Superior temporal gyrus (tissue), 1 donor: ENCODE results near the gene LIG3.
A peak's percentile ranks its signal among the peaks of the same experiment; 100 is the strongest.
"Not testable (repeated sequence)": the region's sequence is repeated elsewhere in the genome, so short reads cannot be mapped to it uniquely, and the experiment has no call there.

Source experiments
- DNase-seq: peaks from one replicate; pipeline ENCODE4 v3.0.0-alpha.2; 2016; ENCODE audit errors: extremely low spot score

LIG3 gene

GRCh38 chr17:35041390-35041789 is 61.1 kb downstream of the LIG3 start:
- no peak for DNase-seq

GRCh38 chr17:35044181-35044580 is 63.9 kb downstream of the LIG3 start:
- no peak for DNase-seq

GRCh38 chr17:35045458-35045979 is 65.2 kb downstream of the LIG3 start:
- not testable (repeated sequence) for DNase-seq

DNA sequence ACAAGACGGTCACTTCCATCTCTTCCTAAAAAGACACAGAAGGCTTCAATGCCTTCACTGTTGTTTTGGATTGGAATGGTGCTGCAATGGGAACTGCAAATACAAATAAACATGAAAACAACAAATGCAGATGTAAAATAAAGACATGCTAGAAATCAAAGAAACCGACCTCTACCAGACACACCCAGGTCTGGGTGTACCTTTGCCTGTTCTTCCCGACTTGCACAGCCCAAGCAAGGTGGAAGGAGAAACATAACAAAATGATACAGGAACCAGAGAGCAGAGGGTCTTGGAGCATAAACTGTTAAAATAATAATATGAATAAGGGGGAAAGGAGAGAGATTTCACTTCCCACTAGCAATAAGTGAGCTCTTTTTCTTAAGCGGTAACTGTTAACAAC is 65.9 kb downstream of the LIG3 start:
- no peak for DNase-seq

- DNase-seq: peak; percentile 61
These were observed 66.5 kb downstream of the LIG3 start for GRCh38 chr17:35046740-35047283.

- no peak for DNase-seq
These were observed 68.5 kb downstream of the LIG3 start for GRCh38 chr17:35048685-35049379.

GRCh38 chr17:35050170-35050569 is 69.9 kb downstream of the LIG3 start:
- no peak for DNase-seq

- no peak for DNase-seq
These were observed 70.9 kb downstream of the LIG3 start for GRCh38 chr17:35051183-35051578.

GRCh38 chr17:35051579-35052240 is 71.4 kb downstream of the LIG3 start:
- no peak for DNase-seq

DNA sequence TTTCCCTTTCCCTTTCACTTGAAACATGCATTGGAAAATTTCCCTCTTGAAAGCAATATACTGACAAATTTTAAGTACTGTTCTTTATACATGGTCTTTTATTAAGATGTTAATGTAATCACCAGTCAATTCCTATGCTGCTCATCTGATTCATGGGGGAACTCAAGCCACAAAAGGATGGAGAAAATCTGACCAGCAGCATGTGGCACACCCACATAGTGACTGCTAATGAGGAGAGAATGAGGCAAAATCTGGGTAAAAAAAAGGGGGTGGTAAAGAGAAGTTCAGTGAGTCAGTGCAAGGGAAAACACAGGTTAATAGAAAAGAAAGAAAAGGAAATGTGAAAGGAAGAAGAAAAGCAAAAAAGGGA is 71.9 kb downstream of the LIG3 start:
- no peak for DNase-seq

DNA sequence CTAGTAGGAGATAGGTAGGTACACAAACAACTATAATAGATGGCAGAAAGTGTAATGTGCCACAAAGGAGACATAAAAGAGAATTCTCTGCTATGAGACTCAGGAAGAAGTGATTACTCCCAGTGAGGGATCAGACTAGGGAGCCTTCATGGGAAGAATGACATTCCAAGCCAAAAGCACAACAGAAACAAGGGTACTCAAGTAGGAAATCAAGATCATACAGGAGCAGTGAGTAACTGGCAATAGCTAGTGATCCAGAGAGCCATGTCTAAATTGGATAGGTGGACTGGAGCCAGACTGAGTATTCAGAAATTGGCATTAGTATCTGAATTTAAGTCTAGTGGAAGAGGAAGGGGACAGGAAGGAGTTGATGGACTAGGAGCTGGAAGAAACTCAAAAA is 72.5 kb downstream of the LIG3 start:
- no peak for DNase-seq

- DNase-seq: no peak
These were observed 72.9 kb downstream of the LIG3 start for GRCh38 chr17:35053204-35053603.

DNA sequence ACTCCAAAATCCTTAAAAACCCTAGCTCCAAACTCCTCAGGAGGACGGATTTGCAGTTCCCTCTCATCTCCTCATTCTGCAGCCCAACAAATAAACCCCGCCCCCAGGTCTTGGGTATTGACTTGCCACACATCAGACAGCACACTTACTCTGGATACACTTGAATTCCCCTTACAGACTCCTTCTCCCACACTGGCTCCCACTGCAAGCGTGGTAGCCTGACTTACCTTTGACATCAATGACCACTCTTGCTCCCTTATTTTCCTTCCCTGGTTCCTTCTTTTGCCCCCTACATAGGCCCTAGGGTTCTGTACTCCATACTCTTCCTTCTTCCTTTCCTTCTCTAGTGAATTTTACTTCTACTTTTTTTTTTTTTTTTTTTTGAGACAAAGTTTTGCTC is 75.7 kb downstream of the LIG3 start:
- DNase-seq: no peak

- DNase-seq: no peak
These were observed 77.1 kb downstream of the LIG3 start for GRCh38 chr17:35057332-35057915.
